SH-SY5Y (cell line): Measurements from ENCODE around the gene PHLDB2.

Experiments
- GATA2 ChIP-seq: IDR thresholded peaks from 2 replicates; pipeline ENCODE4 v1.6.1; 2011; ENCODE audit warnings: mild to moderate bottlenecking, low read depth, low read length
- GATA3 ChIP-seq: IDR thresholded peaks from 2 replicates; pipeline ENCODE4 v1.6.1; 2011; ENCODE audit warnings: low read depth, mild to moderate bottlenecking, low read length, moderate library complexity

- TF ChIP-seq GATA2 (no peak), GATA3 (no peak)
These were observed 108.7 kb downstream of the PHLDB2 start for GRCh38 chr3:111967651-111968274.
